Measurements from ENCODE around the gene MTARC2. TPM values are rescaled to one million over a fixed set of nuclear protein-coding genes. Genes with fewer than 3 reads are reported as not detected.

Gene MTARC2
- total and polyA plus RNA-seq, 7 experiments from 2014 or later, result 1.1 TPM; not detected in 6

DNA sequence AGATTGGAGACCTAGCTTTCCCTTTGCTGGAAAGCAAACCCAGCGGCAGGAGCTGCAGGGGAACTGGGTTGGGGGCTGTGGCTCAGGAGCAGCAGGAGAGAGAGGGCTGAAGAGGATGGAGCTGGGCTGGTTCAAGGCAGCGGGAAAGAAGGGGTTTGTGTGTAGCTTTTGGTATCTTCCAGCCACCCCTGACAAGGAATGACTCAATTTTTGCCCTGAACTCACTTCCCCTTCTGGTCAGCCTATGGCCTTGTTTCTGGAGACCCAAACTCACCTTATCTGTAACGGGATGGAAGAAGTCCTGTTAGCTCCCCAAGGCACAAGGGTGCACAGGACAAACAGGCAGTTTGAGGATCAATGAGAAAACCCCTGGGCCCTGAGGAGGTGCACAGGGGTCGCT lies 44.8 kb upstream of the MTARC2 start:
- POLR2A ChIA-PET, result no interaction called here

GRCh38 chr1:220705782-220706181 lies 42.3 kb upstream of the MTARC2 start:
- Histone ChIP-seq H3K27ac (ENCODE audit: low read depth, low read length) (no peak overlapping the region), H3K36me3 (ENCODE audit: control insufficient read depth in 2 of 3, insufficient read depth in 3 of 3, low read length in 3 of 3) (no peaks in the 10 kb centered on the region), H3K4me3 (ENCODE audit: low read length) (no peak overlapping the region), H3K9me3 (ENCODE audit: control insufficient read depth in 2 of 3, low read length in 3 of 3) (no peaks in the 10 kb centered on the region), H3K27me3 (ENCODE audit: control insufficient read depth in 2 of 2, insufficient read depth in 2 of 2, low read length in 2 of 2) (peaks cover 0 to 4% of the 10 kb centered on the region in 2 donors), H3K4me1 (ENCODE audit: control insufficient read depth in 2 of 2, insufficient read depth in 2 of 2, low read length in 2 of 2) (no peaks in the 10 kb centered on the region)
- ChIA-PET CTCF (no interaction called here), POLR2A (no interaction called here)
- DNase-seq, result no peak
- Mint-ChIP-seq H3K27me3 (peaks cover 5 to 23% (median 15%) of the 10 kb centered on the region in 5 donors), H3K4me3 (no peak overlapping the region), H3K4me1 (peaks cover 0 to 7% (median 0%) of the 10 kb centered on the region in 7 donors), H3K36me3 (no peaks in the 10 kb centered on the region), H3K9me3 (no peaks in the 10 kb centered on the region), H3K27ac (no peak overlapping the region)
- no peak for ATAC-seq
- intact Hi-C loops (cut with micrococcal nuclease), result no loop called here

More for the DNA sequence above, 44.8 kb upstream of the MTARC2 start:
- H3K27ac ChIP-seq (ENCODE audit: low read depth, low read length), result no peak overlapping the region
- H3K4me3 ChIP-seq (ENCODE audit: low read length), result no peak overlapping the region
- Mint-ChIP-seq H3K4me3 (no peak overlapping the region), H3K36me3 (peaks cover 0 to under 1% (median 0%) of the 10 kb centered on the region in 5 donors), H3K4me1 (peaks cover 0 to 3% (median 0%) of the 10 kb centered on the region in 7 donors), H3K9me3 (no peaks in the 10 kb centered on the region), H3K27me3 (peaks cover 5 to 23% (median 15%) of the 10 kb centered on the region in 5 donors), H3K27ac (no peak overlapping the region)
- no peaks in the 10 kb centered on the region for H3K4me1 ChIP-seq (ENCODE audit: control insufficient read depth in 2 of 2, insufficient read depth in 2 of 2, low read length in 2 of 2)
- no peak for DNase-seq
- H3K27me3 ChIP-seq (ENCODE audit: control insufficient read depth in 2 of 2, insufficient read depth in 2 of 2, low read length in 2 of 2), result peaks cover 0 to 4% of the 10 kb centered on the region in 2 donors
- ATAC-seq, result no peak
- CTCF ChIA-PET, result no interaction called here
- intact Hi-C loops (cut with micrococcal nuclease), result no loop called here
- no peaks in the 10 kb centered on the region for H3K36me3 ChIP-seq (ENCODE audit: control insufficient read depth in 2 of 3, insufficient read depth in 3 of 3, low read length in 3 of 3)
- H3K9me3 ChIP-seq (ENCODE audit: control insufficient read depth in 2 of 3, low read length in 3 of 3), result no peaks in the 10 kb centered on the region

DNA sequence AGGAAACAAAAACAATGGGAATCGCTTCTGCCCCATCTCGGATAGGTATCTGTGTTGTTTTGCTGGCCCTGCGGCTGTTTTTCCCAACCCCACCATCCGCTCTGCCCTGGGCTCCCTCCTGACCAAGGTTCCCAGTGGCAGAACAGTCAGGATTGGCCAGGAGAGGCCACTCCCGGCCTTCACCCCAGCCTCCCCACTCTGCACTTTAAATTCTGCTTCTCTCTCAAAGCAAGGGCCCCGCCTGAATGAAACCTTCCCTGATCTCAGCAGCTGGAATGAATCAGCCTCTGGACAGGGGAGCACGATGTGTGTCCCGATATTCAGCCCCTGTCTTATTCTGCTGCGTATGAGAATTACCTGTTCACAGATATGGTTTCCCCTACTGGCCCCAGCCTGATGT lies 41.6 kb upstream of the MTARC2 start:
- H3K9me3 ChIP-seq (ENCODE audit: control insufficient read depth in 2 of 3, low read length in 3 of 3), result no peaks in the 10 kb centered on the region
- no peak overlapping the region for H3K27ac ChIP-seq (ENCODE audit: low read depth, low read length)
- H3K27me3 ChIP-seq (ENCODE audit: control insufficient read depth in 2 of 2, insufficient read depth in 2 of 2, low read length in 2 of 2), result peaks cover 0 to 4% of the 10 kb centered on the region in 2 donors
- H3K4me3 Mint-ChIP-seq, result no peak overlapping the region
- no peaks in the 10 kb centered on the region for H3K4me1 ChIP-seq (ENCODE audit: control insufficient read depth in 2 of 2, insufficient read depth in 2 of 2, low read length in 2 of 2)
- no peaks in the 10 kb centered on the region for H3K36me3 ChIP-seq (ENCODE audit: control insufficient read depth in 2 of 3, insufficient read depth in 3 of 3, low read length in 3 of 3)
- H3K4me3 ChIP-seq (ENCODE audit: low read length), result no peak overlapping the region
- H3K4me1 Mint-ChIP-seq, result peaks cover 0 to 7% (median 0%) of the 10 kb centered on the region in 7 donors
- ChIA-PET POLR2A (no interaction called here), CTCF (no interaction called here)
- no peaks in the 10 kb centered on the region for H3K36me3 Mint-ChIP-seq
- H3K27me3 Mint-ChIP-seq, result peaks cover 5 to 23% (median 15%) of the 10 kb centered on the region in 5 donors
- no peaks in the 10 kb centered on the region for H3K9me3 Mint-ChIP-seq
- intact Hi-C loops (cut with micrococcal nuclease), result no loop called here
- no peak overlapping the region for H3K27ac Mint-ChIP-seq
- DNase-seq (no peak), ATAC-seq (no peak)

DNA sequence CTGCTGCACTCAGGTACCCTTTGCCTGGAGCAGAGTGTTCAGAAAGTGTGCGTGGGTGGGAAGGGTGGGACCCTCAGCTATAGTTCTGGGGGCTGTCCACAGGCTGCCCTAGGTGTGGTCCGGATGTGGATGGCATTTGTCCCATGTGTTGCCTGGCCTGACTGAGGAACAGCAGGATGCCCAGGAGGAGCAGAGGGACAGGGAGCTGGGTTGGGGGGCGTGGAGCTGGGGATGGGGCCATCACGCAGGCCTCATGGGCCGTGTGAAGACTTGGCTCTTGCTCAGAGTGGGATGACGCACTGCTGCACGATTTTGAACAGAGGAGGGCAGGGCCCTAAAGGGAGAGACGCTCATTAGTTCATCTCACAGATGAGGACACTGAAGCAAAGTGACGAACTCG lies 41.0 kb upstream of the MTARC2 start:
- H3K9me3 Mint-ChIP-seq, result no peaks in the 10 kb centered on the region
- ChIA-PET CTCF (no interaction called here), POLR2A (no interaction called here)
- ATAC-seq (no peak), DNase-seq (no peak)
- H3K4me3 Mint-ChIP-seq, result no peak overlapping the region
- Histone ChIP-seq H3K4me3 (ENCODE audit: low read length) (no peak overlapping the region), H3K4me1 (ENCODE audit: control insufficient read depth in 2 of 2, insufficient read depth in 2 of 2, low read length in 2 of 2) (no peaks in the 10 kb centered on the region), H3K27me3 (ENCODE audit: control insufficient read depth in 2 of 2, insufficient read depth in 2 of 2, low read length in 2 of 2) (peaks cover 0 to 2% of the 10 kb centered on the region in 2 donors), H3K36me3 (ENCODE audit: control insufficient read depth in 2 of 3, insufficient read depth in 3 of 3, low read length in 3 of 3) (no peaks in the 10 kb centered on the region), H3K9me3 (ENCODE audit: control insufficient read depth in 2 of 3, low read length in 3 of 3) (no peaks in the 10 kb centered on the region), H3K27ac (ENCODE audit: low read depth, low read length) (no peak overlapping the region)
- intact Hi-C loops (cut with micrococcal nuclease), result no loop called here
- H3K4me1 Mint-ChIP-seq, result peaks cover 0 to 7% (median 0%) of the 10 kb centered on the region in 7 donors
- peaks cover 3 to 21% (median 14%) of the 10 kb centered on the region in 5 donors for H3K27me3 Mint-ChIP-seq
- H3K36me3 Mint-ChIP-seq, result no peaks in the 10 kb centered on the region
- no peak overlapping the region for H3K27ac Mint-ChIP-seq

DNA sequence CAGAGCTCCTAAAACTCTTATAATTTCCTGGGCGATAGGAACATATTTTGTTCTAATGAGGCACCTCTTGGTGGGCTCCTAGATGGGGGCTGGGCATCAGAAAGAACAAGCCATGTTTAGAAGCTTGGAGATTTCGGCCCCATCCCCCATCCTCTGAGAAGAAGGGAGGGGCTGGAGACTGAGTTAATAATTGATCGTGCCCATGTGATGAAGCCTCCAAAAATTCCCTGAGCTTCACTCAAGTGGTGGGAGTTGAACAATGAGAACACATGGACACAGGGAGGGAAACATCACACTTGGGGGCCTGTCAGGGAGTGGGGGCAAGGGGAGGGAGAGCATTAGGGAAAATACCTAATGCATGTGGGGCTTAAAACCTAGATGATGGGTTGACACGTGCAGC lies 39.9 kb upstream of the MTARC2 start:
- Mint-ChIP-seq H3K27ac (no peak overlapping the region), H3K4me1 (peaks cover 0 to 7% (median 0%) of the 10 kb centered on the region in 7 donors), H3K36me3 (no peaks in the 10 kb centered on the region), H3K9me3 (no peaks in the 10 kb centered on the region), H3K4me3 (no peak overlapping the region), H3K27me3 (peaks cover 0 to 10% (median 6%) of the 10 kb centered on the region in 5 donors)
- ChIA-PET POLR2A (no interaction called here), CTCF (no interaction called here)
- intact Hi-C loops (cut with micrococcal nuclease), result no loop called here
- Histone ChIP-seq H3K27me3 (ENCODE audit: control insufficient read depth in 2 of 2, insufficient read depth in 2 of 2, low read length in 2 of 2) (no peaks in the 10 kb centered on the region), H3K4me1 (ENCODE audit: control insufficient read depth in 2 of 2, insufficient read depth in 2 of 2, low read length in 2 of 2) (no peaks in the 10 kb centered on the region), H3K27ac (ENCODE audit: low read depth, low read length) (no peak overlapping the region), H3K4me3 (ENCODE audit: low read length) (no peak overlapping the region), H3K9me3 (ENCODE audit: control insufficient read depth in 2 of 3, low read length in 3 of 3) (no peaks in the 10 kb centered on the region), H3K36me3 (ENCODE audit: control insufficient read depth in 2 of 3, insufficient read depth in 3 of 3, low read length in 3 of 3) (no peaks in the 10 kb centered on the region)
- ATAC-seq (no peak), DNase-seq (no peak)

GRCh38 chr1:220708936-220709801 lies 39.0 kb upstream of the MTARC2 start:
- Histone ChIP-seq H3K27ac (ENCODE audit: low read depth, low read length) (no peak overlapping the region), H3K9me3 (ENCODE audit: control insufficient read depth in 2 of 3, low read length in 3 of 3) (no peaks in the 10 kb centered on the region), H3K36me3 (ENCODE audit: control insufficient read depth in 2 of 3, insufficient read depth in 3 of 3, low read length in 3 of 3) (no peaks in the 10 kb centered on the region), H3K27me3 (ENCODE audit: control insufficient read depth in 2 of 2, insufficient read depth in 2 of 2, low read length in 2 of 2) (no peaks in the 10 kb centered on the region), H3K4me3 (ENCODE audit: low read length) (no peak overlapping the region), H3K4me1 (ENCODE audit: control insufficient read depth in 2 of 2, insufficient read depth in 2 of 2, low read length in 2 of 2) (no peaks in the 10 kb centered on the region)
- Mint-ChIP-seq H3K27me3 (peaks cover 0 to 14% (median 3%) of the 10 kb centered on the region in 5 donors), H3K4me1 (peaks cover 0 to 7% (median 0%) of the 10 kb centered on the region in 7 donors), H3K9me3 (peaks cover 0 to 2% (median 0%) of the 10 kb centered on the region in 11 donors), H3K27ac (no peak overlapping the region), H3K36me3 (no peaks in the 10 kb centered on the region), H3K4me3 (no peak overlapping the region)
- intact Hi-C loops (cut with micrococcal nuclease), result no loop called here
- CTCF ChIA-PET, result no interaction called here
- no peak for DNase-seq
- no peak for ATAC-seq
- POLR2A ChIA-PET, result no interaction called here

DNA sequence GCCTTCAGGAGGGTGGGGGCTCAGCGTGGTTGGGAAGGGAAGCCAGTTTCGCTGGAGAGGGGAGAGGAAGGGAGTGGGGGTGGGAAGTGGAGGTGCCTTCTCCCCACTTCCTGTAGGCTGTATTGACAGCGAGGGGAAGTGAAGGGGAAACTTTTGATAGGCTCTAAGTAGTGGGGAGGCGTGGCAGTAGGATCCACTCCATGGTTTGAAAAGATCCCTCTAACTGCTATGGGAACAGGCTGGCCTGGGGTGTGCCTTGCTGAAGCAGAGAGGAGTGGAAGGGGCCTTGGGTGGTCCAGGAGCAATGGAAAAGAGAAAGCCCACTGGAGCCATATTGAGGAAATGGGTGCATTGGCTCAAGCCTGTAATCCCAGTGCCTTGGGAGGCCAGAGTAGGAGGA lies 37.8 kb upstream of the MTARC2 start:
- Histone ChIP-seq H3K27me3 (ENCODE audit: control insufficient read depth in 2 of 2, insufficient read depth in 2 of 2, low read length in 2 of 2) (no peaks in the 10 kb centered on the region), H3K9me3 (ENCODE audit: control insufficient read depth in 2 of 3, low read length in 3 of 3) (no peaks in the 10 kb centered on the region), H3K4me3 (ENCODE audit: low read length) (no peak overlapping the region), H3K36me3 (ENCODE audit: control insufficient read depth in 2 of 3, insufficient read depth in 3 of 3, low read length in 3 of 3) (no peaks in the 10 kb centered on the region), H3K4me1 (ENCODE audit: control insufficient read depth in 2 of 2, insufficient read depth in 2 of 2, low read length in 2 of 2) (no peaks in the 10 kb centered on the region), H3K27ac (ENCODE audit: low read depth, low read length) (no peak overlapping the region)
- CTCF ChIA-PET, result no interaction called here
- Mint-ChIP-seq H3K27ac (no peak overlapping the region), H3K27me3 (peaks cover 0 to 12% (median 8%) of the 10 kb centered on the region in 5 donors), H3K4me1 (peaks cover 0 to 7% (median 0%) of the 10 kb centered on the region in 7 donors), H3K36me3 (no peaks in the 10 kb centered on the region), H3K9me3 (peaks cover 0 to 8% (median 2%) of the 10 kb centered on the region in 11 donors), H3K4me3 (no peak overlapping the region)
- no peak for DNase-seq
- no peak for ATAC-seq
- intact Hi-C loops (cut with micrococcal nuclease), result no loop called here
- POLR2A ChIA-PET, result no interaction called here

Measured in naive thymus-derived CD4-positive, alpha-beta T cell (primary cell).